Thyroid gland (tissue), 4 donors: ENCODE data around the gene CAMTA1.

Experiments used
- POLR2A ChIP-seq, 2 donors: fragments of 450-650 bp; IDR thresholded peaks; one replicate each; pipeline ENCODE4 v1.6.1; 2017; ENCODE audit warnings: antibody characterized with exemption in 2 of 2, mild to moderate bottlenecking in 2 of 2, moderate library complexity in 1 of 2
- TF ChIP-seq, protein P1 (sequence below), 6 experiments: fragments of 200-600 bp in 3 of 6; fragments of 450-650 bp in 3 of 6; sonication (generic) in 3 of 6; IDR thresholded peaks; one replicate each; pipeline ENCODE4 v1.5.1; 2016 to 2019; ENCODE audit warnings: antibody characterized with exemption in 6 of 6, mild to moderate bottlenecking in 2 of 6, inconsistent platforms in 1 of 6, moderate library complexity in 1 of 6

DNA sequence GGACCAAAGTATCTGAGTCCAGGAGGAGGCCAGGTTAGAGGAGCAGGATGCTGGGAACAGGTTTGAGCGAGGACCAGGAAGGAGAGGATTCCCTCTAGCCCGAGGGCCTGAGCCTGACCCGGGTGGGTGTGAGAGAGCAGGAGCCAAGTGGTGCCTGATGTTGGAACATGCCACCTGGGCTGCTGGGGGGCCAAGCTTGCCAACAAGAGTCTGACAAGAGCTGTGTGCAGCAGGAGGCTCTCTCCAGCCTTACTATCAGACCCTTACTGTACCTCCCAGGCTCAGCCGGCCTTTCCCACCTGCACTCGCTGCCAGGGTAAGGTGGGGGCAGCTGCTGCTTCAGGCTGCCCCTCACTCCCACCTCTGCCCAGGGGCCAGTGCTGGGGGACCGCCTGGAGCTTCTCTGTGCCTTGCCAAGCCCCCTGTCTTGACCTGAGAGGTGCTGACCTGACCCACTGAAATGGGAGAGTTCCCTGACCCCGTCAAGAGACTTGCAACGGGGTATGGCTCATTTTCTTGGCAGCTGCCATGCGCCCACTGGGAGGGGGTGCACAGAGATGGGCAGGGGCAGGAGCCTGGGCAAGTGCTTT lies 826.3 kb downstream of the CAMTA1 start:
- TF ChIP-seq, protein P1, sequence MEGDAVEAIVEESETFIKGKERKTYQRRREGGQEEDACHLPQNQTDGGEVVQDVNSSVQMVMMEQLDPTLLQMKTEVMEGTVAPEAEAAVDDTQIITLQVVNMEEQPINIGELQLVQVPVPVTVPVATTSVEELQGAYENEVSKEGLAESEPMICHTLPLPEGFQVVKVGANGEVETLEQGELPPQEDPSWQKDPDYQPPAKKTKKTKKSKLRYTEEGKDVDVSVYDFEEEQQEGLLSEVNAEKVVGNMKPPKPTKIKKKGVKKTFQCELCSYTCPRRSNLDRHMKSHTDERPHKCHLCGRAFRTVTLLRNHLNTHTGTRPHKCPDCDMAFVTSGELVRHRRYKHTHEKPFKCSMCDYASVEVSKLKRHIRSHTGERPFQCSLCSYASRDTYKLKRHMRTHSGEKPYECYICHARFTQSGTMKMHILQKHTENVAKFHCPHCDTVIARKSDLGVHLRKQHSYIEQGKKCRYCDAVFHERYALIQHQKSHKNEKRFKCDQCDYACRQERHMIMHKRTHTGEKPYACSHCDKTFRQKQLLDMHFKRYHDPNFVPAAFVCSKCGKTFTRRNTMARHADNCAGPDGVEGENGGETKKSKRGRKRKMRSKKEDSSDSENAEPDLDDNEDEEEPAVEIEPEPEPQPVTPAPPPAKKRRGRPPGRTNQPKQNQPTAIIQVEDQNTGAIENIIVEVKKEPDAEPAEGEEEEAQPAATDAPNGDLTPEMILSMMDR (IDR thresholded peaks at IDR 0.05), result no peak
- TF ChIP-seq POLR2A (IDR thresholded peaks at IDR 0.05), result no peak
